Osteoblast (primary cell): ENCODE data around the gene PSEN2. TPM values are rescaled to one million over a fixed set of nuclear protein-coding genes. Genes with fewer than 3 reads are reported as not detected.

Experiments
- DNase-seq: peaks from one replicate; pipeline ENCODE4 v3.0.0; 2011; ENCODE audit warnings: low spot score, mixed read lengths; ENCODE audit not compliant: insufficient read length; ENCODE audit errors: missing footprints
- H2AFZ ChIP-seq: 2 replicates; pipeline ENCODE4 v1.6.0; 2011; ENCODE audit warnings: mild to moderate bottlenecking, low read length
- H3K27ac ChIP-seq: 2 replicates; pipeline ENCODE4 v1.5.1; 2011; ENCODE audit warnings: mild to moderate bottlenecking, low read depth, low read length, moderate library complexity
- H3K27me3 ChIP-seq: 2 replicates; pipeline ENCODE4 v1.6.0; 2012; ENCODE audit warnings: mild to moderate bottlenecking, control low read depth, inconsistent platforms, low read length, moderate library complexity; ENCODE audit not compliant: insufficient read depth
- H3K36me3 ChIP-seq: 2 replicates; pipeline ENCODE4 v1.5.1; 2011; ENCODE audit warnings: mild to moderate bottlenecking, low read length, control low read depth, moderate library complexity; ENCODE audit not compliant: insufficient read depth
- H3K4me1 ChIP-seq: 2 replicates; pipeline ENCODE4 v1.5.1; 2011; ENCODE audit warnings: mild to moderate bottlenecking, low read length, control low read depth, moderate library complexity; ENCODE audit not compliant: insufficient read depth
- H3K4me2 ChIP-seq: 2 replicates; pipeline ENCODE4 v1.6.0; 2011; ENCODE audit warnings: mild to moderate bottlenecking, low read length; ENCODE audit not compliant: insufficient read depth
- H3K4me3 ChIP-seq: fragments of 200-600 bp; sonication (generic); 3 replicates; pipeline ENCODE4 v1.5.1; 2012; ENCODE audit warnings: mild to moderate bottlenecking, low read length, inconsistent platforms; ENCODE audit not compliant: insufficient read depth
- H3K79me2 ChIP-seq: 2 replicates; pipeline ENCODE4 v1.6.0; 2012; ENCODE audit warnings: mild to moderate bottlenecking, low read length, control low read depth, inconsistent platforms; ENCODE audit not compliant: insufficient read depth
- H3K9me3 ChIP-seq: 2 replicates; pipeline ENCODE4 v1.5.1; 2011; ENCODE audit warnings: low read depth, low read length, control low read depth
- H4K20me1 ChIP-seq: 2 replicates; pipeline ENCODE4 v1.6.0; 2012; ENCODE audit warnings: mild to moderate bottlenecking, low read length, control low read depth; ENCODE audit not compliant: insufficient read depth
- total RNA-seq: library from RNA; depleted of rRNA; stranded (reverse); fragments of >200 nt; gene quantifications from 2 replicates; pipeline ENCODE4 v1.2.3, GENCODE V29; 2012
- TF ChIP-seq, protein P1 (sequence below): IDR thresholded peaks from 2 replicates; pipeline ENCODE4 v1.5.1; 2011; ENCODE audit warnings: mild to moderate bottlenecking, low read depth, low read length, moderate library complexity; ENCODE audit errors: extremely low read depth

Gene PSEN2
- total RNA-seq, 1 donor: 32.9 TPM

DNA sequence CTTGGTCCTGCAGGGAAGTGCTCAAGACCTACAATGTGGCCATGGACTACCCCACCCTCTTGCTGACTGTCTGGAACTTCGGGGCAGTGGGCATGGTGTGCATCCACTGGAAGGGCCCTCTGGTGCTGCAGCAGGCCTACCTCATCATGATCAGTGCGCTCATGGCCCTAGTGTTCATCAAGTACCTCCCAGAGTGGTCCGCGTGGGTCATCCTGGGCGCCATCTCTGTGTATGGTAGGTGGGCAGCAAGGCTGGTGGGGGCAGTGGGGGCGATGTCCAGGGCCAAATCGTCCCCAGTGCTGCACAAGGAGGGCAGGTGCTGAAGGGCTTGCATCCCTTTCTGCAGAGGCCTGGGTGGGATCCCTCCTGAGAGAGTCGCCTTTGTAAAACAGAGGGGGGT, 18.4 kb downstream of the PSEN2 start:
- Histone ChIP-seq H3K27ac (no peak overlapping the region), H2AFZ (no peak overlapping the region), H3K36me3 (no peaks in the 10 kb centered on the region), H3K4me1 (no peaks in the 10 kb centered on the region), H3K4me2 (no peak overlapping the region), H3K79me2 (no peaks in the 10 kb centered on the region), H4K20me1 (no peaks in the 10 kb centered on the region), H3K4me3 (no peak overlapping the region), H3K9me3 (no peaks in the 10 kb centered on the region), H3K27me3 (no peaks in the 10 kb centered on the region)
- TF ChIP-seq, protein P1, sequence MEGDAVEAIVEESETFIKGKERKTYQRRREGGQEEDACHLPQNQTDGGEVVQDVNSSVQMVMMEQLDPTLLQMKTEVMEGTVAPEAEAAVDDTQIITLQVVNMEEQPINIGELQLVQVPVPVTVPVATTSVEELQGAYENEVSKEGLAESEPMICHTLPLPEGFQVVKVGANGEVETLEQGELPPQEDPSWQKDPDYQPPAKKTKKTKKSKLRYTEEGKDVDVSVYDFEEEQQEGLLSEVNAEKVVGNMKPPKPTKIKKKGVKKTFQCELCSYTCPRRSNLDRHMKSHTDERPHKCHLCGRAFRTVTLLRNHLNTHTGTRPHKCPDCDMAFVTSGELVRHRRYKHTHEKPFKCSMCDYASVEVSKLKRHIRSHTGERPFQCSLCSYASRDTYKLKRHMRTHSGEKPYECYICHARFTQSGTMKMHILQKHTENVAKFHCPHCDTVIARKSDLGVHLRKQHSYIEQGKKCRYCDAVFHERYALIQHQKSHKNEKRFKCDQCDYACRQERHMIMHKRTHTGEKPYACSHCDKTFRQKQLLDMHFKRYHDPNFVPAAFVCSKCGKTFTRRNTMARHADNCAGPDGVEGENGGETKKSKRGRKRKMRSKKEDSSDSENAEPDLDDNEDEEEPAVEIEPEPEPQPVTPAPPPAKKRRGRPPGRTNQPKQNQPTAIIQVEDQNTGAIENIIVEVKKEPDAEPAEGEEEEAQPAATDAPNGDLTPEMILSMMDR: no peak
- DNase-seq: no peak

DNA sequence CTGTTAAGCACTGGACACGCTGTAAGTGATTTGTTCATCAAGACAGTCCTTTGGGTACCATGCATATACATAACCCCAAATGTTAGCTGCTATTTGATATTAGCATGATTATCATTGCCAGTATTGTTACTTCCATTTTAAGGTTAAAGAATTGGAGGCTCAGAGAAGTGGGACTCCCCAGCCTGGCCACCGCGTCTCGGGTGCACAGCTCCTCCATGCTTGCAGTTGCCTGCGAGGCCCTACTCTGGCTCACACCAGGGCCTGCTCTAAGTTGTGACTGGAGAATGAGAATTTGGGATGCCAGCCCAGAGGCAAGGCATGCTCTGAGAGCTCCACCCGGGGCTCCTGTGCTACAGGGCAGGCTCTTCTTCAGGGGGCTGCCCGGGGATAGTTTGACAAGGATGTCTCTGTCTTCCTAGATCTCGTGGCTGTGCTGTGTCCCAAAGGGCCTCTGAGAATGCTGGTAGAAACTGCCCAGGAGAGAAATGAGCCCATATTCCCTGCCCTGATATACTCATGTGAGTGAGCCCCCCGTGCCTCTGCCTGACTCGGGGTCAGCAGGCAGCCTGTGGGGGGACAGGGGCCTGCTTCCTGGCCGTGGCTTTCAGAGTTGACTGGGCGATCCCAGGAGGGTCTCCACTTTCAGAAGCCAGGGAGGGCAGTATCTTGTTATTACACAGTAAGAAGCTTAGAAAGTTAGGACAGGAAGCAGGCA, 19.4 kb downstream of the PSEN2 start:
- Histone ChIP-seq H3K4me1 (no peaks in the 10 kb centered on the region), H3K36me3 (no peaks in the 10 kb centered on the region), H3K27ac (no peak overlapping the region), H3K79me2 (no peaks in the 10 kb centered on the region), H2AFZ (no peak overlapping the region), H3K27me3 (no peaks in the 10 kb centered on the region), H3K4me2 (no peak overlapping the region), H3K9me3 (no peaks in the 10 kb centered on the region), H4K20me1 (no peaks in the 10 kb centered on the region), H3K4me3 (no peak overlapping the region)
- TF ChIP-seq, protein P1: no peak
- DNase-seq: no peak

DNA sequence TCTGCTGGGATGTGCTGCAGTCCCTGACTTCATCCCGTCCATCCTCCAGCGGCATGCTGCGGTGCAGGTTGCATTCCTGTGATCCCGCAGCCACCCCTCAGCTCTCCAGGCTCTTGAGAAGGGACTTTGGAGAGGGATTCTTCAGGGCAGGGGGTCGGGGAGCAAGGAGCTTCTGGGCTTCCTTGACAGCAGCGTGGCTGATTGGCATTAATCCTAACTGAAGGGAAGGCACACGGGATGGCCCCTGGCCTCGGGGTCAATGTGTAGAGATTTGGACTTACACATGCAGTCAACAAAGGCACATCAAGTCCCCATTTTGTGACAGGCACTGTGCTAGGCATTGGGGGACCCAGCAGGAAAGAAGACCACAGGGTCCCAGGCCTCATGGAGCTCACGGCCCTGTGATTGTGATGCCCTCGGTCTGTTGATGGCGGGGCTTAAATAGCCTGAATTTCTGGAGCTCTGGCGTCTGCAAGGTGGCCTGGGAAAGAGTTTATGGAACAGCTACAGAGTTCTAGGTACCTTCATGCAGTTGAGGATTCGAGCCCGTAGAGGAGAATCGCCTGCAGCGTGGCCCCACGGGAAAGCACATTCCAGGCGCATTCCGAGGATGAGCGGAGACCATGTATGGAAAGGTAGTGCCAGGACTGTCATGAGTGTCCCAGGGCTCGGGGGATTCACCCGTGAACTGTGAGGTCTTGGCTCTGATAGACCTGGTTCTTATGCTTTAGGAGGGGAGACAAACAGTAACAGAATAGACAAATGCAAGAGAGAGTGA, 20.1 kb downstream of the PSEN2 start:
- Histone ChIP-seq H4K20me1 (no peaks in the 10 kb centered on the region), H3K4me3 (no peak overlapping the region), H3K27me3 (no peaks in the 10 kb centered on the region), H3K79me2 (no peaks in the 10 kb centered on the region), H2AFZ (no peak overlapping the region), H3K36me3 (no peaks in the 10 kb centered on the region), H3K9me3 (no peaks in the 10 kb centered on the region), H3K4me1 (no peaks in the 10 kb centered on the region), H3K27ac (no peak overlapping the region), H3K4me2 (no peak overlapping the region)
- TF ChIP-seq, protein P1: no peak
- no peak for DNase-seq

DNA sequence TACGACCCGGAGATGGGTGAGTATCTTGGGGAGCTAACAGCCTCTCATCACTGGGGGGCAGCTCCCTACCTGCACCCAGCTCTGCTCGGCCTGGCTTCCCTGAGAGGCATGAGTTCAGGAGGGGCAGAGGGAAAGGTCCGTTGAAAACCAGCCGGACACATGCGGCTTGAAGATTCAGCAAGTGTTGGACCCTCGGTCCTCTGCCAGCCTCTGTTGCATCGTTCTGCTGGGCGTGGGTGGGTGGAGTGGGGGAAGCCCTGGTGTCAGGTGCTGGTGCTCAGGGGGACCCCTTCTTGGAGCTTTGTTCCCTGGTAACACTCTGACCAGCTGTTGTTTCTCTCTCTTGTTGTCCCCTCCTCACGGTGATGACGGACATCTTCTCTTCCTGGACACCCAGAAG, 20.9 kb downstream of the PSEN2 start:
- Histone ChIP-seq H2AFZ (no peak overlapping the region), H3K4me2 (no peak overlapping the region), H3K27me3 (no peaks in the 10 kb centered on the region), H3K36me3 (no peaks in the 10 kb centered on the region), H4K20me1 (no peaks in the 10 kb centered on the region), H3K9me3 (no peaks in the 10 kb centered on the region), H3K27ac (no peak overlapping the region), H3K4me1 (no peaks in the 10 kb centered on the region), H3K79me2 (no peaks in the 10 kb centered on the region), H3K4me3 (no peak overlapping the region)
- DNase-seq: no peak
- TF ChIP-seq, protein P1: no peak
